Activated CD8-positive, alpha-beta memory T cell treated with anti-CD3 and anti-CD28 coated beads, Interleukin-2, amount 50 U/mL, for 1 hour (primary cell): Measurements from ENCODE around the gene SPAG16.
"Not testable (repeated sequence)": the region's sequence is repeated elsewhere in the genome, so short reads cannot be mapped to it uniquely, and the experiment has no call there.

Experiments
- DNase-seq: peaks from one replicate; pipeline ENCODE4 v3.0.0-alpha.2; 2020; ENCODE audit errors: extremely low read depth

Gene SPAG16

GRCh38 chr2:213691351-213691750 lies 407.1 kb downstream of the SPAG16 start:
- DNase-seq = no peak

- no peak for DNase-seq
These were observed 412.2 kb downstream of the SPAG16 start for GRCh38 chr2:213696442-213696841.

GRCh38 chr2:213701365-213701764 lies 417.1 kb downstream of the SPAG16 start:
- DNase-seq = not testable (repeated sequence)

- DNase-seq = no peak
These were observed 419.3 kb downstream of the SPAG16 start for GRCh38 chr2:213703406-213704098.

GRCh38 chr2:213710164-213710563 lies 425.9 kb downstream of the SPAG16 start:
- no peak for DNase-seq

GRCh38 chr2:213718411-213718810 lies 434.1 kb downstream of the SPAG16 start:
- DNase-seq = not testable (repeated sequence)

GRCh38 chr2:213722565-213722964 lies 438.3 kb downstream of the SPAG16 start:
- no peak for DNase-seq

GRCh38 chr2:213723041-213723560 lies 438.8 kb downstream of the SPAG16 start:
- DNase-seq = no peak

GRCh38 chr2:213723707-213724106 lies 439.4 kb downstream of the SPAG16 start:
- no peak for DNase-seq

- no peak for DNase-seq
These were observed 441.8 kb downstream of the SPAG16 start for GRCh38 chr2:213726101-213726500.

GRCh38 chr2:213733893-213734292 lies 449.6 kb downstream of the SPAG16 start:
- DNase-seq = no peak

GRCh38 chr2:213740453-213740852 lies 456.2 kb downstream of the SPAG16 start:
- no peak for DNase-seq

GRCh38 chr2:213751446-213751845 lies 467.2 kb downstream of the SPAG16 start:
- DNase-seq = no peak

GRCh38 chr2:213752575-213752974 lies 468.3 kb downstream of the SPAG16 start:
- DNase-seq = no peak

- no peak for DNase-seq
These were observed 473.3 kb downstream of the SPAG16 start for GRCh38 chr2:213757525-213757924.

GRCh38 chr2:213763354-213763753 lies 479.1 kb downstream of the SPAG16 start:
- no peak for DNase-seq

- no peak for DNase-seq
These were observed 479.7 kb downstream of the SPAG16 start for GRCh38 chr2:213763963-213764362.

- DNase-seq = no peak
These were observed 480.6 kb downstream of the SPAG16 start for GRCh38 chr2:213764849-213765248.

GRCh38 chr2:213766062-213766461 lies 481.8 kb downstream of the SPAG16 start:
- no peak for DNase-seq

GRCh38 chr2:213766465-213766901 lies 482.2 kb downstream of the SPAG16 start:
- DNase-seq = no peak

- DNase-seq = no peak
These were observed 503.6 kb downstream of the SPAG16 start for GRCh38 chr2:213787869-213788268.

- DNase-seq = no peak
These were observed 505.7 kb downstream of the SPAG16 start for GRCh38 chr2:213789940-213790339.

GRCh38 chr2:213792045-213792444 lies 507.8 kb downstream of the SPAG16 start:
- DNase-seq = no peak
